NCI-H748 treated with DMSO at 0.1 percent for 48 hours (cell line): Measurements from ENCODE around the gene FILIP1L.

ENCODE experiments used
- DNase-seq: peaks from one replicate; lab custom pipeline; 2025; lab: John Stamatoyannopoulos, UW

Gene FILIP1L

DNA sequence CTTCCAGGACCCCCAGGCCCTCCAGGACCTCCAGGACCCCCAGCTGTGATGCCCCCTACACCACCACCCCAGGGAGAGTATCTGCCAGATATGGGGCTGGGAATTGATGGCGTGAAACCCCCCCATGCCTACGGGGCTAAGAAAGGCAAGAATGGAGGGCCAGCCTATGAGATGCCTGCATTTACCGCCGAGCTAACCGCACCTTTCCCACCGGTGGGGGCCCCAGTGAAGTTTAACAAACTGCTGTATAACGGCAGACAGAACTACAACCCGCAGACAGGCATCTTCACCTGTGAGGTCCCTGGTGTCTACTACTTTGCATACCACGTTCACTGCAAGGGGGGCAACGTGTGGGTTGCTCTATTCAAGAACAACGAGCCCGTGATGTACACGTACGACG lies 318.7 kb downstream of the FILIP1L start:
- no peak for DNase-seq

DNA sequence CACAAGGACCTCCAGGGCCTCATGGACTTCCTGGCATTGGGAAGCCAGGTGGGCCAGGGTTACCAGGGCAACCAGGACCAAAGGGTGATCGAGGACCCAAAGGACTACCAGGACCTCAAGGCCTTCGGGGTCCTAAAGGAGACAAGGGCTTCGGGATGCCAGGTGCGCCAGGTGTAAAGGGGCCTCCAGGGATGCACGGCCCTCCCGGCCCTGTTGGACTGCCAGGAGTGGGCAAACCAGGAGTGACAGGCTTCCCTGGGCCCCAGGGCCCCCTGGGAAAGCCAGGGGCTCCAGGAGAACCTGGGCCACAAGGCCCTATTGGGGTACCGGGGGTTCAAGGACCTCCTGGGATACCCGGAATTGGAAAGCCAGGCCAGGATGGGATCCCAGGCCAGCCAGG lies 319.8 kb downstream of the FILIP1L start:
- no peak for DNase-seq

DNA sequence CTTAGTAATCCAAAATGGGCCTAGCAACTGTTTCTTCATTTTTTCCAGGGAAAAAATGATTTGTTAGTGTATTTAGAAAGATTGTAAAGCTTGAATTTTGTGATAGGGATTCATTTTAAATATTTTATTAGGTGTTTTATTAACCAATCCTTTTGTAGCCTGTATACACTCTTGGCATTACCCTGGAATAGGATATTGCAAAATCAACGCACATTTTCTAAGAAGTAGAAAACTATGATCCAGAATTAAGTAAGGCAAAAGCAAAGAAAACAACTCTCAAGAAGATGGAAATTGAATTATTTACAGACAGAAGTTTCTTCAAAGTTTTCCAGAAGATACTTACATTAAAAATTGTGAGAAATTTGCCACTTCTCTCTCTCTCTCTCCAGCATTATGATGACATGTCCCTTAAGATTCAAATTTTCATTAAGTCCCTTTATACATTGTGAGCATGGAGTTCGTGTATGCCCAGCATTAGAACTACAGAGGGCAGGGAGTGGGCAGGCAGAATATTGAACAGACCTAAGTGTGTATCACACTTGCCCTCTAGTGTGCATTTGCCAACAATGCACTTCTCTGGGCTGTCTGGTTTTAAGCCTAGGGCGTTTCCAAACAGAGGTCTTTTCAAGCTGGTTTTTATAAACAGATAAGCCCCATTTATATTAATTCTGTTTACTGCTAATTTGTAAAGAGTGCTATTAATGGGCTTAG lies 325.1 kb downstream of the FILIP1L start:
- no peak for DNase-seq
